MM.1S (cell line): ENCODE data around the gene RALY.

Experiments
- DNase-seq: peaks from one replicate; pipeline ENCODE4 v3.0.0-alpha.2; 2015
- H2AFZ ChIP-seq: fragments of 300-600 bp; sonication (generic); 2 replicates; pipeline ENCODE4 v1.6.0; 2016; ENCODE audit warnings: antibody characterized with exemption, low read length
- H3F3A ChIP-seq: fragments of 300-600 bp; sonication (generic); 2 replicates; pipeline ENCODE4 v1.6.1; 2016; ENCODE audit warnings: mild to moderate bottlenecking, antibody characterized with exemption, low read length, moderate library complexity, mixed read lengths; ENCODE audit not compliant: insufficient read depth
- H3K27ac ChIP-seq: fragments of 300-600 bp; sonication (generic); 2 replicates; pipeline ENCODE4 v1.5.1; 2016; ENCODE audit warnings: mild to moderate bottlenecking, low read length
- H3K27me3 ChIP-seq: fragments of 300-600 bp; sonication (generic); replicated peaks from 2 replicates; pipeline ENCODE4 v1.6.0; 2016; ENCODE audit warnings: low read length; ENCODE audit not compliant: insufficient read depth
- H3K36me3 ChIP-seq: fragments of 300-600 bp; sonication (generic); replicated peaks from 2 replicates; pipeline ENCODE4 v1.6.1; 2016; ENCODE audit warnings: mild to moderate bottlenecking, low read length, mixed read lengths; ENCODE audit not compliant: insufficient read depth
- H3K4me1 ChIP-seq: fragments of 300-600 bp; sonication (generic); 2 replicates; pipeline ENCODE4 v1.6.1; 2016; ENCODE audit warnings: low read length, mixed read lengths
- H3K4me2 ChIP-seq: fragments of 300-600 bp; sonication (generic); 2 replicates; pipeline ENCODE4 v1.6.0; 2016; ENCODE audit warnings: low read depth, low read length
- H3K4me3 ChIP-seq: fragments of 300-600 bp; sonication (generic); 2 replicates; pipeline ENCODE4 v1.5.1; 2016; ENCODE audit warnings: low read length, mixed read lengths
- H3K79me2 ChIP-seq: fragments of 300-600 bp; sonication (generic); 2 replicates; pipeline ENCODE4 v1.6.1; 2016; ENCODE audit warnings: mixed run types, low read length, mixed read lengths
- H3K9ac ChIP-seq: fragments of 300-600 bp; sonication (generic); 2 replicates; pipeline ENCODE4 v1.6.1; 2016; ENCODE audit warnings: low read length, mixed read lengths
- H3K9me2 ChIP-seq: fragments of 300-600 bp; sonication (generic); replicated peaks from 2 replicates; pipeline ENCODE4 v1.6.1; 2016; ENCODE audit warnings: mild to moderate bottlenecking, low read length, mixed read lengths; ENCODE audit not compliant: insufficient read depth
- H3K9me3 ChIP-seq: fragments of 300-600 bp; sonication (generic); replicated peaks from 2 replicates; pipeline ENCODE4 v1.6.1; 2016; ENCODE audit warnings: mild to moderate bottlenecking, low read length, mixed read lengths; ENCODE audit not compliant: insufficient read depth
- H4K20me1 ChIP-seq: fragments of 300-600 bp; sonication (generic); 2 replicates; pipeline ENCODE4 v1.6.1; 2016; ENCODE audit warnings: mild to moderate bottlenecking, low read length, moderate library complexity, mixed read lengths; ENCODE audit not compliant: insufficient read depth
- CTCF ChIP-seq: fragments of 300-600 bp; sonication (generic); IDR thresholded peaks from 2 replicates; pipeline ENCODE4 v1.5.1; 2016; ENCODE audit warnings: antibody characterized with exemption, low read length, mixed read lengths
- EZH2 ChIP-seq: fragments of 300-600 bp; sonication (generic); optimal IDR thresholded peaks from 2 replicates; pipeline ENCODE3; 2017; ENCODE audit warnings: low read depth, mild to moderate bottlenecking, antibody characterized with exemption, low read length, mixed read lengths
- EZH2phosphoT487 ChIP-seq: fragments of 300-600 bp; sonication (generic); IDR thresholded peaks from 2 replicates; pipeline ENCODE4 v1.6.1; 2018; ENCODE audit warnings: antibody characterized with exemption, low read length

Gene RALY

DNA sequence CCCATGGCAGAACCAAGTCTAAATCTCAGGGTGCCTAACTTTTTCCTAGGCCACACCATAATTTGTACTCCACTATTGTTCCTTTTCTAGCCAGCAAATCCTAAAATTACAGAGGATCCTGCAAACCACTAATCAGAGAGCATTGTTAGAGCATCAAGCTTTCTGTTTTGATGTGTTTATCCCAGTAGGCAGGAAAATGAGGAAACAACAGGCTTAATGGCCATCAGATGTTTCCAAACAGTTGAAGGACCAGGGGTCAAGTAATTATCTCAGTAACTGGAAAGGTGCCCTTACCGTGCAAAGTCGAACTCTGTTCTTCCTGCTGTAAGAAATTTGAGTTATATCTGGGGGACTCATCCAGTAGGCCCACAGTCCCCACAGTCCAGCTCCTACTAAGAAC is 58.7 kb downstream of the RALY start:
- H3K27ac ChIP-seq: no peak overlapping the region

GRCh38 chr20:34055290-34055689 is 61.6 kb downstream of the RALY start:
- H4K20me1 ChIP-seq: peaks cover 91% of the 10 kb centered on the region
- peaks cover 100% of the 10 kb centered on the region for H3K79me2 ChIP-seq

More for the DNA sequence above, 58.7 kb downstream of the RALY start:
- Histone ChIP-seq H3K4me2 (no peak overlapping the region), H2AFZ (no peak overlapping the region), H3K79me2 (peaks cover 100% of the 10 kb centered on the region), H3K9me2 (no peaks in the 10 kb centered on the region), H4K20me1 (peaks cover 87% of the 10 kb centered on the region), H3K4me3 (no peak overlapping the region), H3K27me3 (no peaks in the 10 kb centered on the region), H3K4me1 (no peaks in the 10 kb centered on the region), H3K9me3 (no peaks in the 10 kb centered on the region), H3F3A (peaks cover 5% of the 10 kb centered on the region; the same call in 1 of the 2 replicates), H3K36me3 (no peaks in the 10 kb centered on the region), H3K9ac (no peak overlapping the region)
- DNase-seq: no peak
- TF ChIP-seq EZH2phosphoT487: no peak
- no peak for TF ChIP-seq EZH2
- no peak for TF ChIP-seq CTCF

GRCh38 chr20:34058831-34059230 is 65.1 kb downstream of the RALY start:
- TF ChIP-seq CTCF (no peak), EZH2phosphoT487 (no peak), EZH2 (no peak)
- peaks cover 3% of the 10 kb centered on the region; the same call in 1 of the 2 replicates for H3K36me3 ChIP-seq
- H3F3A ChIP-seq: no peaks in the 10 kb centered on the region
- H4K20me1 ChIP-seq: peaks cover 84% of the 10 kb centered on the region
- no peak overlapping the region for H3K4me3 ChIP-seq
- H3K9me2 ChIP-seq: no peaks in the 10 kb centered on the region
- no peak overlapping the region for H3K27ac ChIP-seq
- no peaks in the 10 kb centered on the region for H3K4me1 ChIP-seq
- no peak overlapping the region for H2AFZ ChIP-seq
- no peak overlapping the region for H3K4me2 ChIP-seq
- no peaks in the 10 kb centered on the region for H3K27me3 ChIP-seq
- H3K9me3 ChIP-seq: no peaks in the 10 kb centered on the region
- no peak overlapping the region for H3K9ac ChIP-seq
- peaks cover 100% of the 10 kb centered on the region for H3K79me2 ChIP-seq
- no peak for DNase-seq

More at GRCh38 chr20:34055290-34055689, 61.6 kb downstream of the RALY start:
- Histone ChIP-seq H3K9ac (no peak overlapping the region), H3F3A (no peaks in the 10 kb centered on the region), H3K27ac (no peak overlapping the region), H3K4me3 (no peak overlapping the region), H2AFZ (no peak overlapping the region), H3K36me3 (peaks cover 1% of the 10 kb centered on the region; the same call in 1 of the 2 replicates), H3K4me2 (no peak overlapping the region), H3K9me3 (no peaks in the 10 kb centered on the region), H3K4me1 (no peaks in the 10 kb centered on the region), H3K9me2 (no peaks in the 10 kb centered on the region), H3K27me3 (no peaks in the 10 kb centered on the region)
- TF ChIP-seq EZH2phosphoT487: no peak
- TF ChIP-seq EZH2: no peak
- no peak for TF ChIP-seq CTCF
- DNase-seq: no peak
